ENCODE data around the gene C7orf57. TPM values are rescaled to one million over a fixed set of nuclear protein-coding genes. Genes with fewer than 3 reads are reported as not detected.
A peak's percentile ranks its signal among the peaks of the same experiment; 100 is the strongest.

Gene C7orf57
- total RNA-seq, 4 donors from 2014 or later: not detected

DNA sequence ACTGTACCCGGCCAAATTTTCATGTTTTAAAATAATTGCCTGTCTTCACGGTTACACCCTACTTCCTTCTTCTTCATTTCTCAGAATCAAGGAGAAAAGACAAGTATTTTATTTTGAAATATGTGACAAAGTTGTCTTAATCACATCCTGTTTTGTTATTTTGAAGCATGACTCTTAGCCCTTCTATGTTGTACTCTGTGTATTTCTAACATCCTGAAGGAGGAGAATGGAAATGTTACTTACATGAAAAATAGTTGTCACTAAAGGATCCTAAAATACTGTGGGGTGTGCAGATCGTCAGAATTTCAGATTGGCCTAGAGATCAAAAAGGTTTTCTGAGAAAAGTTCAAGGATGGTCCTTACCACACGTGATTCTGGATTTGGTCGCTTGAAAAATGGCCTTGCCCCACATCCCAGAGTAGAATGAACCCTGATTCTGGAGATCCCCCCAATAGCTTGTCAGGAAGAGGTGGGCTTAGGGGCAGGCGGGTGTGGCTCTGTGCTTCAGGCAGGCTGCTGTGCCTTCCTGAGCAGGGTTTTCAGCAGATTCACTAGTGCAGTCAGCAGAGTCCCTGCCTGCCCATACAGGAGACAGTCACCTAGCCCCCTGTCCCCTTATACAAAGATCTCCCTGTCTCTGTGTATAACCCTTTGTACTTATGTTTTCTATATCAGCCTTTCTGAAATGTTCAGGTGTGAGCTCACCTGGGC is 62.3 kb downstream of the C7orf57 start:
- intact Hi-C loops (cut with DNase I): no loop called here
- Histone ChIP-seq H3K4me1 (peaks cover 3 to 14% (median 11%) of the 10 kb centered on the region in 4 donors), H3K27me3 (no peaks in the 10 kb centered on the region), H3K36me3 (peaks cover 0 to 93% (median 73%) of the 10 kb centered on the region in 4 donors), H3K9me3 (no peaks in the 10 kb centered on the region), H3K27ac (replicated peaks in 1 of 4) (peak overlapping the region in 3 of 4 donors; percentile 21 to 46 (median 30)), H3K4me3 (no peak overlapping the region)
- no peak for TF ChIP-seq EP300 (IDR thresholded peaks at IDR 0.05)
- TF ChIP-seq, protein P1, sequence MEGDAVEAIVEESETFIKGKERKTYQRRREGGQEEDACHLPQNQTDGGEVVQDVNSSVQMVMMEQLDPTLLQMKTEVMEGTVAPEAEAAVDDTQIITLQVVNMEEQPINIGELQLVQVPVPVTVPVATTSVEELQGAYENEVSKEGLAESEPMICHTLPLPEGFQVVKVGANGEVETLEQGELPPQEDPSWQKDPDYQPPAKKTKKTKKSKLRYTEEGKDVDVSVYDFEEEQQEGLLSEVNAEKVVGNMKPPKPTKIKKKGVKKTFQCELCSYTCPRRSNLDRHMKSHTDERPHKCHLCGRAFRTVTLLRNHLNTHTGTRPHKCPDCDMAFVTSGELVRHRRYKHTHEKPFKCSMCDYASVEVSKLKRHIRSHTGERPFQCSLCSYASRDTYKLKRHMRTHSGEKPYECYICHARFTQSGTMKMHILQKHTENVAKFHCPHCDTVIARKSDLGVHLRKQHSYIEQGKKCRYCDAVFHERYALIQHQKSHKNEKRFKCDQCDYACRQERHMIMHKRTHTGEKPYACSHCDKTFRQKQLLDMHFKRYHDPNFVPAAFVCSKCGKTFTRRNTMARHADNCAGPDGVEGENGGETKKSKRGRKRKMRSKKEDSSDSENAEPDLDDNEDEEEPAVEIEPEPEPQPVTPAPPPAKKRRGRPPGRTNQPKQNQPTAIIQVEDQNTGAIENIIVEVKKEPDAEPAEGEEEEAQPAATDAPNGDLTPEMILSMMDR (IDR thresholded peaks at IDR 0.05): no peak
- TF ChIP-seq POLR2AphosphoS5 (IDR thresholded peaks at IDR 0.05): no peak
- no peak for TF ChIP-seq POLR2A (IDR thresholded peaks at IDR 0.05; ENCODE audit: low read depth)
- DNase-seq (ENCODE audit: extremely low spot score): peak; percentile 42
- WGBS: 58% methylated on average over 6 of the region's 6 CpGs

DNA sequence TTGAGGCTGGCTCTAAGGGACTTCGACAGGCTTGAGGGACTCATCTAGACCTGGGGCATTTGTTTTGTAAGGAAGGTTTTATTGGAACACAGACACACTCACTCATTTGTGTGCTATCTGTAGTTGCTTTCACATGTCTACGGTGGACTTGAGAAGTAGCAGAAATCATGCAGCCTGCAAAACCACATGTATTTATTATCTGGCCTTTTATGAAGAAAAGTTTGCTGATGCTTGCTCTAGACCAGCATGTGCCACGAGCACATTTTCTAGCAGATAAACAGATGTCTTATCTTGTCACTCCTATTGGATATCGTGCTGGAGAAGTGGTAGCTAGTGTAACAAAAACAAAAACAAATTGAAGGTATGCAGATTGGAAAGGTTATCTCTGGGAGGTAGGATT is 63.5 kb downstream of the C7orf57 start:
- Histone ChIP-seq H3K9me3 (no peaks in the 10 kb centered on the region), H3K4me1 (peaks cover 3 to 14% (median 11%) of the 10 kb centered on the region in 4 donors), H3K36me3 (peaks cover 0 to 93% (median 73%) of the 10 kb centered on the region in 4 donors), H3K4me3 (no peak overlapping the region), H3K27me3 (no peaks in the 10 kb centered on the region), H3K27ac (replicated peaks in 1 of 4) (no peak overlapping the region)
- DNase-seq (ENCODE audit: extremely low spot score): no peak
- WGBS: 77% methylated on average over 4 of the region's 4 CpGs
- TF ChIP-seq, protein P1 (IDR thresholded peaks at IDR 0.05): no peak
- TF ChIP-seq POLR2A (IDR thresholded peaks at IDR 0.05; ENCODE audit: low read depth) (no peak), EP300 (IDR thresholded peaks at IDR 0.05) (no peak), POLR2AphosphoS5 (IDR thresholded peaks at IDR 0.05) (no peak)
- intact Hi-C loops (cut with DNase I): no loop called here

DNA sequence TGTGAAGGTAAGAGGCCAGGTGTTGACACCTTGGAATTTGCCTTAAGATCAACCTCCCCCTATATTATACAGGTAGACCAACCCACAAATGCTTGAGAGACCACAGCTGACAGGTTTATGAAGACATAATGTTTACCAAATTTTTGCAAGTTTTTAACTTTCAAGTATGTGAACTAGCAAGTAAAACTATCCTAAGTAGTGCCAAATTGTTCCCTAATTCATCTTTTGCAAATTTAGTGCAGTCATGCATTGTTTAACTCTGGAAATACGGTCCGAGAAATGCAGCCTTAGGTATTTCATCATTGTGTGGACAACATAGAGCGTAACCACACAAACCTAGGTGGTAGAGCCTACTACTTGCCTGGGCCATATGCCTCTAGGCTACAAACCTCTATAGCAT is 64.4 kb downstream of the C7orf57 start:
- Histone ChIP-seq H3K9me3 (no peaks in the 10 kb centered on the region), H3K27me3 (no peaks in the 10 kb centered on the region), H3K36me3 (peaks cover 0 to 93% (median 75%) of the 10 kb centered on the region in 4 donors), H3K27ac (replicated peaks in 1 of 4) (no peak overlapping the region), H3K4me3 (no peak overlapping the region), H3K4me1 (peaks cover 3 to 14% (median 11%) of the 10 kb centered on the region in 4 donors)
- peak; percentile 21 for DNase-seq (ENCODE audit: extremely low spot score)
- intact Hi-C loops (cut with DNase I): no loop called here
- 92% methylated on average over 3 of the region's 3 CpGs for WGBS
- TF ChIP-seq EP300 (IDR thresholded peaks at IDR 0.05) (no peak), POLR2AphosphoS5 (IDR thresholded peaks at IDR 0.05) (no peak), POLR2A (IDR thresholded peaks at IDR 0.05; ENCODE audit: low read depth) (no peak)
- TF ChIP-seq, protein P1 (IDR thresholded peaks at IDR 0.05): no peak

DNA sequence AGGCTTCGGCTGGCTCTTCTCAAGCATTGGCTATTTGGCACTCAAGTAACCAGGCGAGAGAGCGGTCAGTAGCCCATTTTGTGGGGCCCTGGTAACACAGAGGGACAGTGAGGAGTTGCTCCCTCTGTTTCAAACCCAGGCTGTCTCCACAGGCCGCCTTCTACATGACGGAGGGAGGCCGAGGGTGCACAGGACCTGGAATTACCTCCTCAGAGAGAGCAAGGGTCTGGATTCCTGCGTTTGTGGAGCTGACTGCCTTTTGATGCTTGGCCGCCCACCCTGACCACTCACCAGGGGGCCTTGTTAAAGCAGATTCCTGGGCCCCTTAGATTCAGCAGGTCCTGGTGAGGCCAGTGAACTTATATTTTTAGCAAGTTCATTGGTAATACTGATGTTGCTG is 66.0 kb downstream of the C7orf57 start:
- 97% methylated on average over 6 of the region's 8 CpGs for WGBS
- H3K9me3 ChIP-seq: no peaks in the 10 kb centered on the region
- peaks cover 0 to 93% (median 75%) of the 10 kb centered on the region in 4 donors for H3K36me3 ChIP-seq
- TF ChIP-seq, protein P1 (IDR thresholded peaks at IDR 0.05): no peak
- no peak for TF ChIP-seq EP300 (IDR thresholded peaks at IDR 0.05)
- no peak for TF ChIP-seq POLR2AphosphoS5 (IDR thresholded peaks at IDR 0.05)
- no peak for TF ChIP-seq POLR2A (IDR thresholded peaks at IDR 0.05; ENCODE audit: low read depth)
- DNase-seq (ENCODE audit: extremely low spot score): peak; percentile 55
- intact Hi-C loops (cut with DNase I): no loop called here
- peaks cover 0 to 7% (median 0%) of the 10 kb centered on the region in 4 donors for H3K4me1 ChIP-seq
- H3K27ac ChIP-seq (replicated peaks in 1 of 4): no peak overlapping the region
- H3K4me3 ChIP-seq: no peak overlapping the region
- H3K27me3 ChIP-seq: no peaks in the 10 kb centered on the region
